ENCODE measurements around the gene UTP4.

UTP4 gene

GRCh38 chr16:69132424-69133252, at the start of gene UTP4, which contains the start of gene CHTF8:
UTP4 (plus strand) TSS chr16:69132649; CDS start chr16:69133460, 811 bp downstream.
CHTF8 (minus strand) TSS chr16:69132588; CDS start chr16:69121458, 11,130 bp downstream.
- no peak for DNase-seq

GRCh38 chr16:69083306-69083941, 49.0 kb upstream of the UTP4 start:
- DNase-seq, result no peak

GRCh38 chr16:69084289-69084688, 48.2 kb upstream of the UTP4 start:
- DNase-seq, result no peak

- DNase-seq, result no peak
Observed at GRCh38 chr16:69085032-69085695, 47.3 kb upstream of the UTP4 start.

GRCh38 chr16:69087161-69087581, 45.3 kb upstream of the UTP4 start:
- DNase-seq, result no peak

GRCh38 chr16:69088684-69089083, 43.8 kb upstream of the UTP4 start:
- DNase-seq, result no peak

- DNase-seq, result no peak
Observed at GRCh38 chr16:69089091-69089910, 43.1 kb upstream of the UTP4 start.

GRCh38 chr16:69093974-69094373, 38.5 kb upstream of the UTP4 start:
- no peak for DNase-seq

- DNase-seq, result no peak
Observed at GRCh38 chr16:69094501-69094900, 37.9 kb upstream of the UTP4 start.

- no peak for DNase-seq
Observed at GRCh38 chr16:69095193-69095592, 37.3 kb upstream of the UTP4 start.

GRCh38 chr16:69100071-69100691, 32.3 kb upstream of the UTP4 start:
- DNase-seq, result peak; percentile 45

GRCh38 chr16:69105501-69106361, 26.7 kb upstream of the UTP4 start, which contains the start of gene HAS3:
HAS3 (plus strand) TSS chr16:69105653; CDS start chr16:69109396, 3,743 bp downstream.
- peak; percentile 55 for DNase-seq

GRCh38 chr16:69106491-69107315, 25.7 kb upstream of the UTP4 start:
- DNase-seq, result no peak

- no peak for DNase-seq
Observed at GRCh38 chr16:69107316-69107962, 25.0 kb upstream of the UTP4 start.

GRCh38 chr16:69108064-69108904, 24.2 kb upstream of the UTP4 start:
- no peak for DNase-seq

GRCh38 chr16:69108905-69109252, 23.6 kb upstream of the UTP4 start:
- DNase-seq, result no peak

GRCh38 chr16:69109486-69110270, 22.8 kb upstream of the UTP4 start:
- no peak for DNase-seq

GRCh38 chr16:69110406-69110805, 22.0 kb upstream of the UTP4 start:
- DNase-seq, result no peak

Measured in NCI-H524 treated with DMSO at 0.1 percent for 48 hours (cell line).